ENCODE measurements around the gene FMN2.

Gene FMN2

GRCh38 chr1:240426051-240426450, 334.4 kb downstream of the FMN2 start:
- DNase-seq (ENCODE audit: low read depth), result no peak
- no peak for TF ChIP-seq CTCF (conservative IDR thresholded peaks at IDR 0.05; ENCODE audit: control insufficient read depth, insufficient read depth, low read depth, low read length)
- no peak overlapping the region for H3K4me3 ChIP-seq (ENCODE audit: control insufficient read depth, low read depth, low read length)

- no peak overlapping the region for H3K4me3 ChIP-seq (ENCODE audit: control insufficient read depth, low read depth, low read length)
- DNase-seq (ENCODE audit: low read depth), result no peak
- TF ChIP-seq CTCF (conservative IDR thresholded peaks at IDR 0.05; ENCODE audit: control insufficient read depth, insufficient read depth, low read depth, low read length), result no peak
Measured at GRCh38 chr1:240435996-240436566, 344.4 kb downstream of the FMN2 start.

GRCh38 chr1:240441669-240442068, 350.0 kb downstream of the FMN2 start:
- TF ChIP-seq CTCF (conservative IDR thresholded peaks at IDR 0.05; ENCODE audit: control insufficient read depth, insufficient read depth, low read depth, low read length), result no peak
- DNase-seq (ENCODE audit: low read depth), result no peak
- no peak overlapping the region for H3K4me3 ChIP-seq (ENCODE audit: control insufficient read depth, low read depth, low read length)

- no peak overlapping the region for H3K4me3 ChIP-seq (ENCODE audit: control insufficient read depth, low read depth, low read length)
- TF ChIP-seq CTCF (conservative IDR thresholded peaks at IDR 0.05; ENCODE audit: control insufficient read depth, insufficient read depth, low read depth, low read length), result no peak
- DNase-seq (ENCODE audit: low read depth), result no peak
Measured at GRCh38 chr1:240445369-240445768, 353.7 kb downstream of the FMN2 start.

- peak; percentile 48 for DNase-seq (ENCODE audit: low read depth)
- no peak overlapping the region for H3K4me3 ChIP-seq (ENCODE audit: control insufficient read depth, low read depth, low read length)
- peak; percentile 59 for TF ChIP-seq CTCF (conservative IDR thresholded peaks at IDR 0.05; ENCODE audit: control insufficient read depth, insufficient read depth, low read depth, low read length)
Measured at GRCh38 chr1:240455228-240455821, 363.6 kb downstream of the FMN2 start.

- DNase-seq (ENCODE audit: low read depth), result no peak
- no peak overlapping the region for H3K4me3 ChIP-seq (ENCODE audit: control insufficient read depth, low read depth, low read length)
- no peak for TF ChIP-seq CTCF (conservative IDR thresholded peaks at IDR 0.05; ENCODE audit: control insufficient read depth, insufficient read depth, low read depth, low read length)
Measured at GRCh38 chr1:240457203-240457602, 365.5 kb downstream of the FMN2 start.

All from fibroblast of mammary gland (primary cell).